T-helper 22 cell (primary cell): Measurements from ENCODE around the gene EVI5L.
"Not testable (repeated sequence)": the region's sequence is repeated elsewhere in the genome, so short reads cannot be mapped to it uniquely, and the experiment has no call there.

ENCODE experiments used
- DNase-seq: peaks from one replicate; pipeline ENCODE4 v3.0.0-alpha.2; 2020; ENCODE audit warnings: low read depth

EVI5L gene

GRCh38 chr19:7846155-7846646, 16.2 kb downstream of the EVI5L start:
- no peak for DNase-seq

DNA sequence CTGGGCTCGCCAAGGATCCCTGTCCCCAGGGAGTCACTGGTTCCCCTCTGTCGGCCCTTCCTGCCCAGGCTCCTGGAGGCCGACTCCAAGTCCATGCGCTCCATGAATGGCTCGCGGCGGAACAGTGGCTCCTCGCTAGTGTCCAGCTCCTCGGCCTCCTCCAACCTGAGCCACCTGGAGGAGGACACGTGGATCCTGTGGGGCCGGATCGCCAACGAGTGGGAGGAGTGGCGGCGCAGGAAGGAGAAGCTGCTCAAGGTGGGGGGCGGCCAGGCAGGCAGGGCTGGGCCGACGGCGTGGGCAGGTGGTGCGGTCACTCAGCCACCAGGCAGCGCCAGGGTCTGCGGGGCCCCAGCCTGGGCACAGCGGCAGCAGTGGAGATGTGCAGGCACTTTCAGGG, 17.6 kb downstream of the EVI5L start:
- no peak for DNase-seq

DNA sequence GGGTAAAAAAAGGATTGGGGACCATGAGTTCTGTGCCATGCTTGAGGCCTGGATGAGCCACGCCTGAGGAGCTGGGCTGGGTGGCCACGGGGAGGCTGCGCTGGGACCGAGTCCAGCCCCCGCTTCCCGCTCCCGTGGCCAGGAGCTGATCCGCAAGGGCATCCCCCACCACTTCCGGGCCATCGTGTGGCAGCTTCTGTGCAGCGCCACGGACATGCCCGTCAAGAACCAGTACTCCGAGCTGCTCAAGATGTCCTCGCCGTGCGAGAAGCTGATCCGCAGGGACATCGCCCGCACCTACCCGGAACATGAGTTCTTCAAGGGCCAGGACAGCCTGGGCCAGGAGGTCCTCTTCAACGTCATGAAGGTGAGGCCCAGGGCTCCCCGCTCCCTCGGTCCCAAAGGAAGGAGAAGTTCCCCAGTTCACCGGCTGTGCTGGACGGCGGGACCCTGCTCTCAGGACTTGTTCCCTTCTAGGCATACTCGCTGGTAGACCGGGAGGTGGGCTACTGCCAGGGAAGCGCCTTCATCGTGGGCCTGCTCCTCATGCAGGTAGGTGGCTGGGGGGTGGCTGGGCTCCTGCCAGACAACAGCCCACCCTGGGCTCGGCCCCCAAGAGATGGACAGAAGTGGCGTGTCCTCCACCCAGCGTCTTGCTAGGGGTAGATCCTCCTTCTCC, 18.9 kb downstream of the EVI5L start:
- DNase-seq = no peak

DNA sequence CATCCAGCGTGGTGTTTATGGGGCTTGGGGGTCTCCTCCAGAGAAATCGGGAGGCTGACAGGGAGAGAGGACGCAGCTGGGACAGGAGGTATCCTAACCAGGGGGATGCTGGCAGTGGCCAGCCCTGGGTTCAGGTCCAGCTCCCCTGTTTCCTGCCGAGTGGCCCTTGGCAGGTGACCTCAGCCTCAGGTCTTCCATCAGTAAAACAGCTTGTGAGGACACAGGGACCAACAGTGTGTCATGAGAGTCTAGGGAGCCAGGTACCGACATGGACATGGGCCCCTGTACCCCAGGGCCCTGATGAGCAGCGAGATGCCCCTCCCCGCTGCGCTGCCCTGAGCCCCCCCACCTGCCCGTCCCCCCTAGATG, 19.6 kb downstream of the EVI5L start:
- DNase-seq = no peak

DNA sequence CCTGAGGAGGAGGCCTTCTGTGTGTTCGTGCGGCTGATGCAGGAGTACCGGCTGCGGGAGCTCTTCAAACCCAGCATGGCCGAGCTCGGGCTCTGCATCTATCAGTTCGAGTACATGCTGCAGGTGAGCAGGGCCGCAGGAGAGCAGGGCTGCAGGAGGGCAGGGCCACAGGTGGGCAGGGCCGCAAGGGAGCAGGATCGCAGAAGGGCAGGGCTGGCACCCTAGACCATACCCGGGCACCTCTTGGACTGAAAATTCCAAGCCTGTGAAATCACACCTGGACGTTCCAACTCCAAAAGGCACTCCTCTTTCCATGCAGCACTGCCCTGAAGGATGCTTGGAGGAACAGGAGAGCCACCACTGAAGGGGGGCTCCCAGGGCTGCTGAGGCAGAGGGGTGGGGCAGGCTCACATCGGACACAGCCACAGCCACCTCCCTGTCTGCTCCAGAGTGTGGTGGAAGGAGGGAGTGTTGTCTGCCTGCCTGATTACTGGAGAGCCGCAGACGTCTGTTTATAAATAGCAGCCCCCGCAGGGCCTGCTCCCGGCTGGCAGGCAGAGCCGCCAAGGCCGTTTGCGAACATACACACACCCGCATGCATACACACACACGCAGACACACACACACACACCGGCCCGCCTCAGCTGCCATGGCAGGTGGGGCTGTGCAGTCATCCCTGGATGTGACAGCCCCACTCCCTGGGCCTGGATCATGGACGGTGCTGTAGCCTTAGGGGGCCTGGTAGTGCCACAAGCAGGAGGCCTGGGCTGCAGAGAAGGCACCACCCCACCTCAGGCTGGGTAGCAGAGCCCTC, 20.2 kb downstream of the EVI5L start:
- no peak for DNase-seq

DNA sequence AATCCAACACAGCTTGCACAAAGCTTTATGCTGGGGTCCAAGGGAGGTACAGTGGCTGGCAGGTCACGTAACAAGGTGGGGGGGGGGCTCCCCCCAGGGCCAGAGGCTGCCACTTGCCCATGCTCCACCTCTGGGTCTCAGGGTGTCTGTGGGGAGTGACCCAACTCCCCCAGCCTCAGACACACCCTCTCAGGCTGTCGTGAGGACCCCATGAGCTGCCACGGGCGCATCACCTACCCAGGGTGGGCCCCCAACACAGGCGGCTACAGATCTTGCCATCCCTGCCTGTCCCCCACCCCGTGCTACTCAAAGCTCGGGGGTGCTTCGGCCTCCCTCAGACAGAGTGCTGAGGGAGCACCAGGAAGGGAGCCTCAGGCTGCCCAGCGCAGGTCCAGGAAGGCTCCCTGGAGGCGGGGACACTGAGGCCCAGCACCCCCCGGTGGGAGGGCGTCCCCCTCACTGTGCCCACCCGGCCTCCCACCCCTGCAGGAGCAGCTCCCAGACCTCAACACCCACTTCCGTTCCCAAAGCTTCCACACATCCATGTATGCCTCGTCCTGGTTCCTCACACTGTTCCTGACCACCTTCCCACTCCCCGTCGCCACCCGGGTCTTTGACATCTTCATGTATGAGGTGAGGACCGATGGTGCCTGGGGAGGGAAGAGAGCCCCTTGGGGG, 21.1 kb downstream of the EVI5L start:
- no peak for DNase-seq

- DNase-seq = no peak
These were observed 21.8 kb downstream of the EVI5L start for GRCh38 chr19:7851623-7852500.

- DNase-seq = no peak
These were observed 23.1 kb downstream of the EVI5L start for GRCh38 chr19:7852851-7853769.

GRCh38 chr19:7853770-7854128, 23.7 kb downstream of the EVI5L start:
- DNase-seq = no peak

- DNase-seq = no peak
These were observed 25.5 kb downstream of the EVI5L start for GRCh38 chr19:7855426-7856108.

GRCh38 chr19:7856109-7856591, 26.1 kb downstream of the EVI5L start:
- DNase-seq = no peak

- no peak for DNase-seq
These were observed 27.0 kb downstream of the EVI5L start for GRCh38 chr19:7856679-7857663.

GRCh38 chr19:7857727-7858108, 27.7 kb downstream of the EVI5L start:
- no peak for DNase-seq

DNA sequence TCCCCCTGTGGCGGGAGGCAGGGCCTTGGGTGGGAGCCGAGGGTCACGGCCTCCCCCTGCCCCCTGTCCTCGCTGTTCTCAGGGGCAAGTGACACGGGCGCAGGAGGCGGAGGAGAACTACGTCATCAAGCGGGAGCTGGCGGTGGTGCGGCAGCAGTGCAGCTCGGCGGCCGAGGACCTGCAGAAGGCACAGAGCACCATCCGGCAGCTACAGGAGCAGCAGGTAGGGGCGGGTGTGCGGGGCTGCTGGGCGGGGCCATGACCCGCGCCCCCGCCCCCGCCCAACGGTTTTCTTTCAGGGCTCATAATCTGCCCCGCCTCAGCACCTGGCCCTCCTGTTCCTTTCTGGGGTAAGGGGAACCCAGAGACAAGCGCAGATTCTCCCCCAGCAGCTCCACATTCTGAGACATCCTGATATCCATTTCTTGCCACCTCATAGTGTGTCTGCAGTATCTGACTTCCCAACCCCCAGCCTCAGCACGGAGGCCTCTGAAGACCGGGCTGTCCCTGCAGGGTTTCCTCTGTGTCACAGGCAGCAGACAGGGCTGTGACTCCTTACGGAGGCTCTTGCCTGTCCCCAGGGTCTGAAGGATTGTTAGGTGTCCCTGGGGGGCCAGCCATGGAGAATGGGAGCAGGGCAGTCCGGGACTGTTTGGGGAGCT, 28.2 kb downstream of the EVI5L start:
- no peak for DNase-seq

DNA sequence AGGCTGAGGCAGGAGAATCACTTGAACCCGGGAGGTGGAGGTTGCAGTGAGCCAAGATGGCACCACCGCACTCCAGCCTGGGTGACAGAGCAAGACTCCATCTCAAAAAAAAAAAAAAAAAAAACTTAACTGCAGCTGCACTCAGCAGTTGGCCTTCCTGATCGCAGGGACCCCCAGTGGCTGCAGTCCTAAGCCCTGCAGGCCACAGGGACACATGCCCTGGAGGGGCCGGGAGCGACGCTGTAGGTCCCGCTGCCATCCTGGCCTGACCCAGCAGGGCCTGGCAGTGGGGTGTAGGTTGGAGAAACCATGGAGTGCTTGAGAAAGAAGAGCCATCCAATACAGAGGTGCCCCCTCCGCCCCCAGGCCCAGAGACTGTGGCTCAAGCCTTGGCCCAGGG, 29.1 kb downstream of the EVI5L start:
- DNase-seq = not testable (repeated sequence)

GRCh38 chr19:7859831-7860713, 30.1 kb downstream of the EVI5L start:
- no peak for DNase-seq
